GM20431 (cell line): ENCODE results near the gene PTP4A1.
"Not testable (repeated sequence)": the region's sequence is repeated elsewhere in the genome, so short reads cannot be mapped to it uniquely, and the experiment has no call there.

Experiments used
- in situ Hi-C: fragments of 300-500 bp; cut with MseI, MboI; formaldehyde crosslinking; loops from one replicate; pipeline ENCODE4 v1.15.0; 2020; ENCODE audit warnings: low sequenced_read_pairs; ENCODE audit not compliant: unreplicated experiment

The PTP4A1 gene

GRCh38 chr6:63579937-63580703 lies 7.8 kb downstream of the PTP4A1 start:
- in situ Hi-C loops, result no loop called here

- in situ Hi-C loops, result no loop called here
These were observed 8.4 kb downstream of the PTP4A1 start for GRCh38 chr6:63580704-63580961.

GRCh38 chr6:63581355-63582013 lies 9.2 kb downstream of the PTP4A1 start:
- in situ Hi-C loops, result no loop called here

GRCh38 chr6:63582579-63583231 lies 10.4 kb downstream of the PTP4A1 start:
- in situ Hi-C loops, result no loop called here

- in situ Hi-C loops, result no loop called here
These were observed 11.8 kb downstream of the PTP4A1 start for GRCh38 chr6:63584125-63584514.

- in situ Hi-C loops, result no loop called here
These were observed 12.3 kb downstream of the PTP4A1 start for GRCh38 chr6:63584566-63584965.

- in situ Hi-C loops, result not testable (repeated sequence)
These were observed 13.4 kb downstream of the PTP4A1 start for GRCh38 chr6:63585652-63586051.

- in situ Hi-C loops, result loop anchor here (10.0 kb wide), 1 partner anchor 175 kb away; no protein-coding TSS in a partner anchor
These were observed 17.7 kb downstream of the PTP4A1 start for GRCh38 chr6:63589952-63590411.

- in situ Hi-C loops, result loop anchor here (10.0 kb wide), 1 partner anchor 172 kb away; no protein-coding TSS in a partner anchor
These were observed 20.6 kb downstream of the PTP4A1 start for GRCh38 chr6:63592886-63593285.

GRCh38 chr6:63597141-63598048 lies 25.1 kb downstream of the PTP4A1 start:
- in situ Hi-C loops, result loop anchor here (10.0 kb wide), 1 partner anchor 167 kb away; no protein-coding TSS in a partner anchor

GRCh38 chr6:63598049-63599036 lies 26.1 kb downstream of the PTP4A1 start:
- in situ Hi-C loops, result loop anchor here (10.0 kb wide), 1 partner anchor 166 kb away; no protein-coding TSS in a partner anchor

- in situ Hi-C loops, result loop anchor here (10.0 kb wide), 1 partner anchor 166 kb away; no protein-coding TSS in a partner anchor
These were observed 27.0 kb downstream of the PTP4A1 start for GRCh38 chr6:63599243-63599642.

GRCh38 chr6:63600136-63600535 lies 27.9 kb downstream of the PTP4A1 start:
- in situ Hi-C loops, result no loop called here

GRCh38 chr6:63609231-63609630 lies 37.0 kb downstream of the PTP4A1 start:
- in situ Hi-C loops, result no loop called here

GRCh38 chr6:63610944-63611343 lies 38.7 kb downstream of the PTP4A1 start:
- in situ Hi-C loops, result no loop called here

GRCh38 chr6:63611560-63611959 lies 39.3 kb downstream of the PTP4A1 start:
- in situ Hi-C loops, result no loop called here

GRCh38 chr6:63615590-63615989 lies 43.3 kb downstream of the PTP4A1 start:
- in situ Hi-C loops, result no loop called here
